ENCODE measurements around the gene MYT1.

The MYT1 gene

GRCh38 chr20:64214113-64214512, 49.9 kb downstream of the MYT1 start:
- no peak overlapping the region for H3K4me3 ChIP-seq (ENCODE audit: low read length)
- DNase-seq (ENCODE audit: low read depth) = no peak
- TF ChIP-seq CTCF (conservative IDR thresholded peaks at IDR 0.05; ENCODE audit: low read depth, low read length) = no peak

- DNase-seq (ENCODE audit: low read depth) = no peak
- TF ChIP-seq CTCF (conservative IDR thresholded peaks at IDR 0.05; ENCODE audit: low read depth, low read length) = no peak
- no peak overlapping the region for H3K4me3 ChIP-seq (ENCODE audit: low read length)
Measured at GRCh38 chr20:64214952-64215351, 50.7 kb downstream of the MYT1 start.

- no peak overlapping the region for H3K4me3 ChIP-seq (ENCODE audit: low read length)
- DNase-seq (ENCODE audit: low read depth) = no peak
- no peak for TF ChIP-seq CTCF (conservative IDR thresholded peaks at IDR 0.05; ENCODE audit: low read depth, low read length)
Measured at GRCh38 chr20:64216036-64216435, 51.8 kb downstream of the MYT1 start.

- DNase-seq (ENCODE audit: low read depth) = no peak
- no peak overlapping the region for H3K4me3 ChIP-seq (ENCODE audit: low read length)
- no peak for TF ChIP-seq CTCF (conservative IDR thresholded peaks at IDR 0.05; ENCODE audit: low read depth, low read length)
Measured at GRCh38 chr20:64216910-64217309, 52.7 kb downstream of the MYT1 start.

- H3K4me3 ChIP-seq (ENCODE audit: low read length) = no peak overlapping the region
- no peak for DNase-seq (ENCODE audit: low read depth)
- no peak for TF ChIP-seq CTCF (conservative IDR thresholded peaks at IDR 0.05; ENCODE audit: low read depth, low read length)
Measured at GRCh38 chr20:64217539-64218221, 53.4 kb downstream of the MYT1 start.

GRCh38 chr20:64219202-64219601, 55.0 kb downstream of the MYT1 start:
- no peak for TF ChIP-seq CTCF (conservative IDR thresholded peaks at IDR 0.05; ENCODE audit: low read depth, low read length)
- DNase-seq (ENCODE audit: low read depth) = no peak
- no peak overlapping the region for H3K4me3 ChIP-seq (ENCODE audit: low read length)

GRCh38 chr20:64219730-64220129, 55.5 kb downstream of the MYT1 start:
- no peak for DNase-seq (ENCODE audit: low read depth)
- no peak overlapping the region for H3K4me3 ChIP-seq (ENCODE audit: low read length)
- no peak for TF ChIP-seq CTCF (conservative IDR thresholded peaks at IDR 0.05; ENCODE audit: low read depth, low read length)

All from retinal pigment epithelial cell (primary cell).